ENCODE results near the gene EDAR.

EDAR gene

GRCh38 chr2:108980076-108980475, 8.9 kb downstream of the EDAR start:
- Histone ChIP-seq H3K9me3 (ENCODE audit: control insufficient read depth, insufficient read depth, low read length) (no peaks in the 10 kb centered on the region), H3K9ac (ENCODE audit: low read depth, low read length) (no peak overlapping the region), H3K27ac (ENCODE audit: low read depth, low read length) (no peak overlapping the region), H3K27me3 (ENCODE audit: control insufficient read depth, insufficient read depth, low read length) (no peaks in the 10 kb centered on the region), H3K4me1 (ENCODE audit: control insufficient read depth, insufficient read depth, low read length) (no peaks in the 10 kb centered on the region), H3K4me3 (ENCODE audit: low read depth, low read length) (no peak overlapping the region), H3K36me3 (ENCODE audit: control insufficient read depth, insufficient read depth, low read length) (no peaks in the 10 kb centered on the region)

- Histone ChIP-seq H3K4me3 (ENCODE audit: low read depth, low read length) (no peak overlapping the region), H3K27me3 (ENCODE audit: control insufficient read depth, insufficient read depth, low read length) (no peaks in the 10 kb centered on the region), H3K9me3 (ENCODE audit: control insufficient read depth, insufficient read depth, low read length) (no peaks in the 10 kb centered on the region), H3K9ac (ENCODE audit: low read depth, low read length) (no peak overlapping the region), H3K36me3 (ENCODE audit: control insufficient read depth, insufficient read depth, low read length) (no peaks in the 10 kb centered on the region), H3K27ac (ENCODE audit: low read depth, low read length) (no peak overlapping the region), H3K4me1 (ENCODE audit: control insufficient read depth, insufficient read depth, low read length) (no peaks in the 10 kb centered on the region)
These were observed 9.6 kb downstream of the EDAR start for GRCh38 chr2:108979461-108979860.

GRCh38 chr2:108978709-108979111, 10.3 kb downstream of the EDAR start:
- no peaks in the 10 kb centered on the region for H3K9me3 ChIP-seq (ENCODE audit: control insufficient read depth, insufficient read depth, low read length)
- no peaks in the 10 kb centered on the region for H3K27me3 ChIP-seq (ENCODE audit: control insufficient read depth, insufficient read depth, low read length)
- no peak overlapping the region for H3K27ac ChIP-seq (ENCODE audit: low read depth, low read length)
- no peak overlapping the region for H3K4me3 ChIP-seq (ENCODE audit: low read depth, low read length)
- no peak overlapping the region for H3K9ac ChIP-seq (ENCODE audit: low read depth, low read length)
- H3K4me1 ChIP-seq (ENCODE audit: control insufficient read depth, insufficient read depth, low read length): no peaks in the 10 kb centered on the region
- no peaks in the 10 kb centered on the region for H3K36me3 ChIP-seq (ENCODE audit: control insufficient read depth, insufficient read depth, low read length)

- no peak overlapping the region for H3K9ac ChIP-seq (ENCODE audit: low read depth, low read length)
- H3K9me3 ChIP-seq (ENCODE audit: control insufficient read depth, insufficient read depth, low read length): no peaks in the 10 kb centered on the region
- no peaks in the 10 kb centered on the region for H3K27me3 ChIP-seq (ENCODE audit: control insufficient read depth, insufficient read depth, low read length)
- no peaks in the 10 kb centered on the region for H3K36me3 ChIP-seq (ENCODE audit: control insufficient read depth, insufficient read depth, low read length)
- H3K27ac ChIP-seq (ENCODE audit: low read depth, low read length): no peak overlapping the region
- no peak overlapping the region for H3K4me3 ChIP-seq (ENCODE audit: low read depth, low read length)
- H3K4me1 ChIP-seq (ENCODE audit: control insufficient read depth, insufficient read depth, low read length): no peaks in the 10 kb centered on the region
These were observed 13.2 kb downstream of the EDAR start for GRCh38 chr2:108975613-108976435.

GRCh38 chr2:108974674-108975073, 14.3 kb downstream of the EDAR start:
- Histone ChIP-seq H3K9me3 (ENCODE audit: control insufficient read depth, insufficient read depth, low read length) (no peaks in the 10 kb centered on the region), H3K4me1 (ENCODE audit: control insufficient read depth, insufficient read depth, low read length) (no peaks in the 10 kb centered on the region), H3K27me3 (ENCODE audit: control insufficient read depth, insufficient read depth, low read length) (no peaks in the 10 kb centered on the region), H3K27ac (ENCODE audit: low read depth, low read length) (no peak overlapping the region), H3K36me3 (ENCODE audit: control insufficient read depth, insufficient read depth, low read length) (no peaks in the 10 kb centered on the region), H3K9ac (ENCODE audit: low read depth, low read length) (no peak overlapping the region), H3K4me3 (ENCODE audit: low read depth, low read length) (no peak overlapping the region)

- no peaks in the 10 kb centered on the region for H3K36me3 ChIP-seq (ENCODE audit: control insufficient read depth, insufficient read depth, low read length)
- no peaks in the 10 kb centered on the region for H3K4me1 ChIP-seq (ENCODE audit: control insufficient read depth, insufficient read depth, low read length)
- no peak overlapping the region for H3K27ac ChIP-seq (ENCODE audit: low read depth, low read length)
- H3K9me3 ChIP-seq (ENCODE audit: control insufficient read depth, insufficient read depth, low read length): no peaks in the 10 kb centered on the region
- H3K9ac ChIP-seq (ENCODE audit: low read depth, low read length): no peak overlapping the region
- no peak overlapping the region for H3K4me3 ChIP-seq (ENCODE audit: low read depth, low read length)
- H3K27me3 ChIP-seq (ENCODE audit: control insufficient read depth, insufficient read depth, low read length): no peaks in the 10 kb centered on the region
These were observed 16.4 kb downstream of the EDAR start for GRCh38 chr2:108972663-108973062.

GRCh38 chr2:108971661-108972566, 17.1 kb downstream of the EDAR start:
- H3K4me3 ChIP-seq (ENCODE audit: low read depth, low read length): no peak overlapping the region
- no peaks in the 10 kb centered on the region for H3K4me1 ChIP-seq (ENCODE audit: control insufficient read depth, insufficient read depth, low read length)
- H3K9ac ChIP-seq (ENCODE audit: low read depth, low read length): no peak overlapping the region
- no peaks in the 10 kb centered on the region for H3K27me3 ChIP-seq (ENCODE audit: control insufficient read depth, insufficient read depth, low read length)
- H3K9me3 ChIP-seq (ENCODE audit: control insufficient read depth, insufficient read depth, low read length): no peaks in the 10 kb centered on the region
- no peak overlapping the region for H3K27ac ChIP-seq (ENCODE audit: low read depth, low read length)
- H3K36me3 ChIP-seq (ENCODE audit: control insufficient read depth, insufficient read depth, low read length): no peaks in the 10 kb centered on the region

- Histone ChIP-seq H3K9ac (ENCODE audit: low read depth, low read length) (no peak overlapping the region), H3K27ac (ENCODE audit: low read depth, low read length) (no peak overlapping the region), H3K27me3 (ENCODE audit: control insufficient read depth, insufficient read depth, low read length) (no peaks in the 10 kb centered on the region), H3K9me3 (ENCODE audit: control insufficient read depth, insufficient read depth, low read length) (no peaks in the 10 kb centered on the region), H3K36me3 (ENCODE audit: control insufficient read depth, insufficient read depth, low read length) (no peaks in the 10 kb centered on the region), H3K4me3 (ENCODE audit: low read depth, low read length) (no peak overlapping the region), H3K4me1 (ENCODE audit: control insufficient read depth, insufficient read depth, low read length) (no peaks in the 10 kb centered on the region)
These were observed 18.7 kb downstream of the EDAR start for GRCh38 chr2:108970369-108970768.

- no peak overlapping the region for H3K27ac ChIP-seq (ENCODE audit: low read depth, low read length)
- no peaks in the 10 kb centered on the region for H3K9me3 ChIP-seq (ENCODE audit: control insufficient read depth, insufficient read depth, low read length)
- H3K9ac ChIP-seq (ENCODE audit: low read depth, low read length): no peak overlapping the region
- no peaks in the 10 kb centered on the region for H3K27me3 ChIP-seq (ENCODE audit: control insufficient read depth, insufficient read depth, low read length)
- no peaks in the 10 kb centered on the region for H3K4me1 ChIP-seq (ENCODE audit: control insufficient read depth, insufficient read depth, low read length)
- no peak overlapping the region for H3K4me3 ChIP-seq (ENCODE audit: low read depth, low read length)
- no peaks in the 10 kb centered on the region for H3K36me3 ChIP-seq (ENCODE audit: control insufficient read depth, insufficient read depth, low read length)
These were observed 19.2 kb downstream of the EDAR start for GRCh38 chr2:108969856-108970255.

GRCh38 chr2:108968619-108969018, 20.4 kb downstream of the EDAR start:
- Histone ChIP-seq H3K27me3 (ENCODE audit: control insufficient read depth, insufficient read depth, low read length) (no peaks in the 10 kb centered on the region), H3K9ac (ENCODE audit: low read depth, low read length) (no peak overlapping the region), H3K4me1 (ENCODE audit: control insufficient read depth, insufficient read depth, low read length) (peaks cover 4% of the 10 kb centered on the region; the same call in 1 of the 2 replicates), H3K27ac (ENCODE audit: low read depth, low read length) (no peak overlapping the region), H3K36me3 (ENCODE audit: control insufficient read depth, insufficient read depth, low read length) (no peaks in the 10 kb centered on the region), H3K4me3 (ENCODE audit: low read depth, low read length) (no peak overlapping the region), H3K9me3 (ENCODE audit: control insufficient read depth, insufficient read depth, low read length) (no peaks in the 10 kb centered on the region)

- no peak overlapping the region for H3K9ac ChIP-seq (ENCODE audit: low read depth, low read length)
- H3K4me1 ChIP-seq (ENCODE audit: control insufficient read depth, insufficient read depth, low read length): peaks cover 4% of the 10 kb centered on the region; the same call in 1 of the 2 replicates
- no peaks in the 10 kb centered on the region for H3K27me3 ChIP-seq (ENCODE audit: control insufficient read depth, insufficient read depth, low read length)
- no peaks in the 10 kb centered on the region for H3K9me3 ChIP-seq (ENCODE audit: control insufficient read depth, insufficient read depth, low read length)
- H3K4me3 ChIP-seq (ENCODE audit: low read depth, low read length): no peak overlapping the region
- no peaks in the 10 kb centered on the region for H3K36me3 ChIP-seq (ENCODE audit: control insufficient read depth, insufficient read depth, low read length)
- H3K27ac ChIP-seq (ENCODE audit: low read depth, low read length): no peak overlapping the region
These were observed 21.3 kb downstream of the EDAR start for GRCh38 chr2:108967757-108968156.

All from HUES48 (cell line).